ENCODE data around the gene RAB5A. TPM values are rescaled to one million over a fixed set of nuclear protein-coding genes. Genes with fewer than 3 reads are reported as not detected.

RAB5A gene
- total RNA-seq, 1 donor from 2014 or later = 55.7 TPM

DNA sequence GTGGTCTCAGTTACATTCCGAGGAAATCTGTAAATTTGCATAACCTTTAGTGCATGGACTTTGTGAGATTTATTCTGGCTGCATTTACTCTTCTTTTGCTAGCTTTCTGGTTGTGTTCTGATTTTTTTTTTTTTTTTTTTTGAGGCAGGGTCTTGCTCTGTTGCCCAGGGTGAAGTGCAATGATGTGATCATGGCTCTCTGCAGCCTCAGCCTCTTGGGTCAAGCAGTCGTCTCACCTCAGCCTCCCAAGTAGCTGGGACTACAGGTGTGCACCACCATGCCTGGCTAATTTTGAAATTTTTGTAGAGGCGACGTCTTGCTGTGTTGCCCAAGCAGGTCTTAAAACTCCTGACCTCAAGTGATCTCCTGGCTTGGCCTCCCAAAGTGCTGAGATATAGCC lies 12.6 kb downstream of the RAB5A start:
- H3K36me3 ChIP-seq = peaks cover 0 to 14% of the 10 kb centered on the region in 2 donors
- H3K4me3 ChIP-seq = no peak overlapping the region
- peaks cover 38% of the 10 kb centered on the region for H3K4me1 ChIP-seq
- no peaks in the 10 kb centered on the region for H3K9me3 ChIP-seq
- no peak overlapping the region for H3K27ac ChIP-seq
- DNase-seq (ENCODE audit: extremely low spot score in 2 of 2) = no peak
- H3K27me3 ChIP-seq = no peaks in the 10 kb centered on the region
- TF ChIP-seq POLR2AphosphoS5 (IDR thresholded peaks at IDR 0.05; ENCODE audit: insufficient read depth in 1 of 2, low read depth in 1 of 2) (no peak), CTCF (IDR thresholded peaks at IDR 0.05) (no peak), POLR2A (IDR thresholded peaks at IDR 0.05) (no peak)
- intact Hi-C loops (cut with DNase I) = no loop called here

DNA sequence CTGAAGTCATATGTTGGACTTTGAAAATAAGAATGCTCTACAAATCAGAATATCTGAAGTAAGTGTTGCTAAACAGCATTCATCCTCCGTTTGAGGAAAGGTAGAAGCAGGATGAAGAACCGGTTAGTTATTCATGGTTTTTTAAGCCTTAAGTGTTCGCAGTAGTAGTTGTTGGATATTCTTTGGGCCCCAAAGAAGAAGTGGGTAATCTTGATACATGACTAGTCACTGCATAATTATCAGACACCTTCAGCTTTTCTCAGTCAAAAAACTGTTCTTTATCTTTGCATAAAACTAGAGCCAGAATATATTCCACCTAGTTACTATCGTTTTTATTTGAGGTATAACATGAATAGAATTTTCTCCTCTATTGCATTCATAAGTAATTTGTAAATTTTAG lies 13.8 kb downstream of the RAB5A start:
- Histone ChIP-seq H3K27me3 (no peaks in the 10 kb centered on the region), H3K4me3 (no peak overlapping the region), H3K36me3 (peaks cover 0 to 11% of the 10 kb centered on the region in 2 donors), H3K27ac (no peak overlapping the region), H3K4me1 (peaks cover 33% of the 10 kb centered on the region), H3K9me3 (no peaks in the 10 kb centered on the region)
- intact Hi-C loops (cut with DNase I) = no loop called here
- no peak for DNase-seq (ENCODE audit: extremely low spot score in 2 of 2)
- TF ChIP-seq POLR2A (IDR thresholded peaks at IDR 0.05) (no peak), CTCF (IDR thresholded peaks at IDR 0.05) (no peak), POLR2AphosphoS5 (IDR thresholded peaks at IDR 0.05; ENCODE audit: insufficient read depth in 1 of 2, low read depth in 1 of 2) (no peak)

DNA sequence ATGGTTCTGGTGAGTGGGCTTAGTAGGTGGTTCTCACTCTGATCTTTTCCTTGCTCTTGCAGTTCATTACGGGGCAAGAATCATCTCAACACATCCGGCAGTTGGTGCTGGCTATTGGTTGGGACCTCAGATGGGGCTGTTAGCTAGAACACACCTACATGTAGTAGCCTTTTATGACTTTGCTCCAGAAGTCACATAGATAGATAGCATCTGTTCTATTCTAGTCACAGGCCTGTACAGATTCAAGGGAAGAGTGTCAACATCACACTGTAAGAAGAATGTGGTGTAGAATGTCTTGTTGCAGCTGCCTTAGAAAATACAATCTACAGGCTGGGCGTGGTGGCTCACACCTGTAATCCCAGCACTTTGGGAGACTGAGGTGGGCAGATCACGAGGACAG lies 15.1 kb downstream of the RAB5A start:
- no peak for TF ChIP-seq CTCF (IDR thresholded peaks at IDR 0.05)
- no peak for TF ChIP-seq POLR2AphosphoS5 (IDR thresholded peaks at IDR 0.05; ENCODE audit: insufficient read depth in 1 of 2, low read depth in 1 of 2)
- TF ChIP-seq POLR2A (IDR thresholded peaks at IDR 0.05) = no peak
- H3K4me1 ChIP-seq = peaks cover 34% of the 10 kb centered on the region
- H3K4me3 ChIP-seq = no peak overlapping the region
- intact Hi-C loops (cut with DNase I) = no loop called here
- no peaks in the 10 kb centered on the region for H3K9me3 ChIP-seq
- H3K27me3 ChIP-seq = no peaks in the 10 kb centered on the region
- peaks cover 0 to 6% of the 10 kb centered on the region in 2 donors for H3K36me3 ChIP-seq
- no peak overlapping the region for H3K27ac ChIP-seq
- no peak for DNase-seq (ENCODE audit: extremely low spot score in 2 of 2)

DNA sequence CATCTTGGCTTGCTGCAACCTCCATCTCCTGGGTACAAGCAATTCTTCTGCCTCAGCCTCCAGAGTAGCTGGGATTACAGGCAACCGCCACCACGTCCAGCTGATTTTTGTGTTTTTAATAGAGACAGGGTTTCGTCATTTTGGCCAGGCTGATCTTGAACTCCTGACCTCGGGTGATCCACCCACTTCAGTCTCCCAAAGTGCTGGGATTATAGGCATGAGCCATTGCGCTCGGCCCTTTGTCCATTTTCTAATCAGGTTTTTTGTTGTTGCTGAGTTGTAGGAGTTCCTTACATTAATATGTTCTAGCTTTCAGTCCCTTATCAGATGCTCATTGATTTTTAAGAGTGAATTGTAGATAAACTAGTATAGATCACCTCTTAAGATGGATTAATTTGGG lies 20.3 kb downstream of the RAB5A start:
- intact Hi-C loops (cut with DNase I) = no loop called here
- peaks cover 25% of the 10 kb centered on the region for H3K4me1 ChIP-seq

GRCh38 chr3:19967812-19968211 lies 20.9 kb downstream of the RAB5A start:
- Histone ChIP-seq H3K27ac (no peak overlapping the region), H3K27me3 (no peaks in the 10 kb centered on the region), H3K9me3 (no peaks in the 10 kb centered on the region), H3K4me1 (peaks cover 22% of the 10 kb centered on the region), H3K36me3 (no peaks in the 10 kb centered on the region), H3K4me3 (no peak overlapping the region)
- intact Hi-C loops (cut with DNase I) = no loop called here
- TF ChIP-seq POLR2AphosphoS5 (IDR thresholded peaks at IDR 0.05; ENCODE audit: insufficient read depth in 1 of 2, low read depth in 1 of 2) = no peak
- no peak for TF ChIP-seq CTCF (IDR thresholded peaks at IDR 0.05)
- no peak for TF ChIP-seq POLR2A (IDR thresholded peaks at IDR 0.05)
- DNase-seq (ENCODE audit: extremely low spot score in 2 of 2) = no peak

More for the DNA sequence above, 20.3 kb downstream of the RAB5A start:
- Histone ChIP-seq H3K4me3 (no peak overlapping the region), H3K9me3 (no peaks in the 10 kb centered on the region), H3K27me3 (no peaks in the 10 kb centered on the region), H3K27ac (no peak overlapping the region), H3K36me3 (no peaks in the 10 kb centered on the region)
- TF ChIP-seq POLR2A (IDR thresholded peaks at IDR 0.05) (no peak), POLR2AphosphoS5 (IDR thresholded peaks at IDR 0.05; ENCODE audit: insufficient read depth in 1 of 2, low read depth in 1 of 2) (no peak), CTCF (IDR thresholded peaks at IDR 0.05) (no peak)
- DNase-seq (ENCODE audit: extremely low spot score in 2 of 2) = no peak

Data from vagina (tissue), 2 donors.